ENCODE measurements around the gene TANGO2.

TANGO2 gene

GRCh38 chr22:20116376-20116950 lies 95.6 kb downstream of the TANGO2 start:
- no peak for TF ChIP-seq CTCF (IDR thresholded peaks at IDR 0.05; ENCODE audit: control insufficient read depth, insufficient read depth, low read depth, low read length, missing control alignments)
- H3K4me3 ChIP-seq (ENCODE audit: control insufficient read depth, low read depth, low read length) = peak overlapping the region; percentile 84
- DNase-seq (ENCODE audit: low read depth) = no peak
